ENCODE results near the gene ARMC9.
A peak's percentile ranks its signal among the peaks of the same experiment; 100 is the strongest.

ARMC9 gene

GRCh38 chr2:231331533-231331932 is 133.1 kb downstream of the ARMC9 start:
- no peak overlapping the region for H3K4me3 ChIP-seq
- peaks cover 26 to 49% (median 29%) of the 10 kb centered on the region in 3 donors for H3K36me3 ChIP-seq
- TF ChIP-seq CTCF (IDR thresholded peaks at IDR 0.05), result no peak
- no peaks in the 10 kb centered on the region for H3K4me1 ChIP-seq
- intact Hi-C loops (cut with DNase I; ENCODE audit: low total_unique reads), result no loop called here
- DNase-seq, result no peak
- H3K27ac ChIP-seq, result no peak overlapping the region
- H3K9me3 ChIP-seq, result no peaks in the 10 kb centered on the region
- H3K27me3 ChIP-seq, result no peaks in the 10 kb centered on the region

DNA sequence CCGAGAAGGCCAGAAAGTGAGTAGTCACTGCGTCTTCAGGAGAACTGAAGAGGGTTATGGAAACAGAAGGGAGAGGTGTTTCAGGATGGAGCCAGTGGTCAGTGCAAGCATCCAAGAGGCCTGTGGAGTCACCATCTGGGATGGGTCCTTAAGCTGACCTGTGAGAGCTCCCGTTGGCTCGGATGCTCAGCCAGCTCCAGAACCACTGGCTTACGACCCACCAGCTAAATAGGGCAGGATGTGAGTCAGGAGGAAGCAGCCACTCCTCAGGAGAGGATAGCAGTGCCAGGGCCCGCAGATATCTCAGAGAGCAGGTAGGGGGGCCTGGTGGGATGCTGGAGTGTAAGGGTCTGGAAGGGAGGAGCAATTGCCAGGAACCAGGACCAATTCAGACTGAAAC is 134.0 kb downstream of the ARMC9 start:
- Histone ChIP-seq H3K36me3 (peaks cover 26 to 53% (median 29%) of the 10 kb centered on the region in 3 donors), H3K27me3 (no peaks in the 10 kb centered on the region), H3K4me1 (no peaks in the 10 kb centered on the region), H3K4me3 (no peak overlapping the region), H3K9me3 (no peaks in the 10 kb centered on the region), H3K27ac (no peak overlapping the region)
- intact Hi-C loops (cut with DNase I; ENCODE audit: low total_unique reads), result no loop called here
- DNase-seq, result no peak
- TF ChIP-seq CTCF (IDR thresholded peaks at IDR 0.05), result no peak

GRCh38 chr2:231332872-231333500 is 134.6 kb downstream of the ARMC9 start:
- DNase-seq, result no peak
- intact Hi-C loops (cut with DNase I; ENCODE audit: low total_unique reads), result no loop called here
- Histone ChIP-seq H3K27ac (no peak overlapping the region), H3K36me3 (peaks cover 26 to 53% (median 29%) of the 10 kb centered on the region in 3 donors), H3K4me1 (no peaks in the 10 kb centered on the region), H3K4me3 (no peak overlapping the region), H3K9me3 (no peaks in the 10 kb centered on the region), H3K27me3 (no peaks in the 10 kb centered on the region)
- no peak for TF ChIP-seq CTCF (IDR thresholded peaks at IDR 0.05)

GRCh38 chr2:231334179-231334930 is 135.9 kb downstream of the ARMC9 start:
- H3K4me1 ChIP-seq, result no peaks in the 10 kb centered on the region
- intact Hi-C loops (cut with DNase I; ENCODE audit: low total_unique reads), result no loop called here
- no peak overlapping the region for H3K4me3 ChIP-seq
- peak in 1 of 2 donors; percentile 44 for DNase-seq
- H3K9me3 ChIP-seq, result no peaks in the 10 kb centered on the region
- H3K36me3 ChIP-seq, result peaks cover 26 to 53% (median 29%) of the 10 kb centered on the region in 3 donors
- H3K27ac ChIP-seq, result no peak overlapping the region
- H3K27me3 ChIP-seq, result no peaks in the 10 kb centered on the region
- no peak for TF ChIP-seq CTCF (IDR thresholded peaks at IDR 0.05)

DNA sequence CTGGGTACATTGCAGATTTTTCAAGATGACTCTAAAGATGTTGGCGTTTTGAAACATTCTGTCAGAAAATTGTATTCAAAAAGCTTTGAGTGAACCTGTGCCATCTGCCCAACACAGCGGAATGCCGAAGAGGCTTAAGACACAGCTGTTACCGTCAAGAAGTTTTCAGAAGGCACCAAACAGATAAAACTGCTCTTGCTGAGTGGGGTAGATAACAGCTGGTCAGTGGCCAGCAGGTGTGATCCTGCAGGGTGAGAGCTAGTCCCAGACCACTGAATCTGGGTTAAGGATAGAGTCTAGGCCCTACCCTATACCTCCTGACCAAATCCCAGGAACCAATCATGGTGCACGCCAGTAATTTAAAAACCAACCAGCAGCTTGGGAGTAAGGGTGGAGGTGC is 136.6 kb downstream of the ARMC9 start:
- Histone ChIP-seq H3K27ac (no peak overlapping the region), H3K27me3 (no peaks in the 10 kb centered on the region), H3K9me3 (no peaks in the 10 kb centered on the region), H3K36me3 (peaks cover 26 to 53% (median 29%) of the 10 kb centered on the region in 3 donors), H3K4me3 (no peak overlapping the region), H3K4me1 (no peaks in the 10 kb centered on the region)
- peak in 1 of 2 donors; percentile 24 for DNase-seq
- intact Hi-C loops (cut with DNase I; ENCODE audit: low total_unique reads), result no loop called here
- TF ChIP-seq CTCF (IDR thresholded peaks at IDR 0.05), result no peak
